Panc1 (cell line): ENCODE measurements around the gene KCNK10. TPM values are rescaled to one million over a fixed set of nuclear protein-coding genes. Genes with fewer than 3 reads are reported as not detected.

Experiments
- ATAC-seq: fragments of 200-7000 bp; cut with Tn5 transposase; 2 replicates; pipeline ENCODE4 v1.9.1; 2020; ENCODE audit warnings: mild to moderate bottlenecking, moderate library complexity
- BruUV-seq: library from RNA; stranded (reverse); fragments of 400-500 nt; replicated peaks from 2 replicates; lab custom pipeline; 2021; lab: Mats Ljungman, UMichigan
- CTCF ChIA-PET: fragments of 300-600 bp; sonication (Branson Sonifier 250); formaldehyde crosslinking; loops from one replicate; lab custom pipeline; 2022; ENCODE audit warnings: antibody characterized with exemption; lab: Charles Lee
- POLR2A ChIA-PET: fragments of 300-600 bp; sonication (Branson Sonifier 250); formaldehyde crosslinking; loops from one replicate; lab custom pipeline; 2022; ENCODE audit warnings: antibody characterized with exemption; lab: Charles Lee
- DNase-seq: peaks from one replicate; pipeline ENCODE4 v3.0.0-alpha.2; 2010; ENCODE audit warnings: low read depth, low spot score
- H3K27ac ChIP-seq: 2 replicates; pipeline ENCODE4 v1.5.1; 2011; ENCODE audit warnings: mild to moderate bottlenecking, low read length, inconsistent platforms
- H3K27me3 ChIP-seq: fragments of 200-500 bp; sonication (Bioruptor generic); 2 replicates; pipeline ENCODE4 v1.6.0; 2014; ENCODE audit warnings: low read length, inconsistent platforms; ENCODE audit not compliant: control insufficient read depth, insufficient read depth
- H3K36me3 ChIP-seq: fragments of 200-500 bp; sonication (Bioruptor generic); 2 replicates; pipeline ENCODE4 v1.5.1; 2014; ENCODE audit warnings: inconsistent platforms, mild to moderate bottlenecking, low read length, moderate library complexity; ENCODE audit not compliant: control insufficient read depth, insufficient read depth
- H3K4me1 ChIP-seq: 2 replicates; pipeline ENCODE4 v1.5.1; 2011; ENCODE audit warnings: inconsistent platforms, mild to moderate bottlenecking, low read length, moderate library complexity; ENCODE audit not compliant: control insufficient read depth, insufficient read depth
- H3K4me3 ChIP-seq, 2 experiments: 2 replicates each; pipeline ENCODE4 v1.5.1; 2011 to 2012; ENCODE audit warnings: low read depth in 2 of 2, low read length in 2 of 2, mild to moderate bottlenecking in 2 of 2, inconsistent platforms in 1 of 2, moderate library complexity in 1 of 2
- H3K9me3 ChIP-seq: fragments of 200-500 bp; sonication (Bioruptor generic); 2 replicates; pipeline ENCODE4 v1.5.1; 2014; ENCODE audit warnings: low read depth, mild to moderate bottlenecking, inconsistent platforms, low read length, moderate library complexity; ENCODE audit not compliant: control insufficient read depth, insufficient read depth
- POLR2AphosphoS5 ChIP-seq: IDR thresholded peaks from 2 replicates; pipeline ENCODE4 v1.6.1; 2012; ENCODE audit warnings: mild to moderate bottlenecking, low read depth, low read length, moderate library complexity
- SIN3A ChIP-seq: IDR thresholded peaks from 2 replicates; pipeline ENCODE4 v1.6.1; 2012; ENCODE audit warnings: low read depth, mild to moderate bottlenecking, low read length, moderate library complexity, borderline replicate concordance; ENCODE audit not compliant: insufficient read depth
- TCF7L2 ChIP-seq: IDR thresholded peaks from 2 replicates; pipeline ENCODE4 v1.6.1; 2011; ENCODE audit warnings: mild to moderate bottlenecking, low read depth, low read length, inconsistent platforms
- in situ Hi-C: cut with HindIII; loops from 2 replicates; pipeline ENCODE4 v1.10.0; 2016; ENCODE audit warnings: low sequenced_read_pairs, low pct_unique_long_range_greater_than_20kb
- intact Hi-C: fragments of 100-400 bp; cut with micrococcal nuclease; formaldehyde crosslinking; loops from one replicate; pipeline ENCODE4 v1.10.0; 2022; ENCODE audit not compliant: unreplicated experiment
- total RNA-seq: library from RNA; stranded (reverse); gene quantifications from one replicate; pipeline ENCODE4 v1.2.1, GENCODE V29; 2021; ENCODE audit not compliant: unreplicated experiment
- TF ChIP-seq, protein P1 (sequence below), 2 experiments: IDR thresholded peaks; 2 replicates each; pipeline ENCODE4 v1.6.1; 2011 to 2012; ENCODE audit warnings: low read depth in 2 of 2, control low read depth in 1 of 2, low read length in 1 of 2, mild to moderate bottlenecking in 1 of 2, moderate library complexity in 1 of 2; ENCODE audit not compliant: insufficient read depth in 1 of 2
- TF ChIP-seq, protein P2 (sequence below): fragments of 450-650 bp; IDR thresholded peaks from 2 replicates; pipeline ENCODE4 v1.5.1; 2017; ENCODE audit warnings: mild to moderate bottlenecking

The KCNK10 gene
- total RNA-seq, 1 experiment from 2014 or later: 0.28 TPM

DNA sequence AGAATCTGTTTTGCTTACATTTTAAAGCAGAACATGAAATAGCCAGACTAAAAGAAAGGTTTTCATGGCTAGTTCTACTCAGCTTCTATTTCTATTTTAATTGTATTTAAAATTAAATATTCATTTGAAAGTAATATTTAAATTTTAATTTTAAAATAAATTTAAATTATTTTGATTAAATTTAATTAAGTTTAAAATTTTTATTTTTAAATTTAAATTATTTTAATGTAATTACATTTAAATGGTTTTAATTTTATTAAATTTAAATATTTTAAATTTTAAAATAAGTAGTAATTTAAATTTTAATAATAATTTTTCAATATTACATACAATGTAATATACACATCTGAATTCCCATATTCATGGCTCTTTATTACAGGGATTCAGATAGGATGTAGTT, 17.3 kb upstream of the KCNK10 start:
- intact Hi-C loops: no loop called here
- ATAC-seq (no peak), DNase-seq (no peak)
- ChIA-PET POLR2A (no interaction called here), CTCF (no interaction called here)
- Histone ChIP-seq H3K36me3 (no peaks in the 10 kb centered on the region), H3K4me3 (no peak overlapping the region), H3K27ac (no peak overlapping the region), H3K4me1 (no peaks in the 10 kb centered on the region), H3K9me3 (no peaks in the 10 kb centered on the region), H3K27me3 (no peaks in the 10 kb centered on the region; the same call in 1 of the 2 replicates)
- TF ChIP-seq SIN3A (no peak), POLR2AphosphoS5 (no peak), TCF7L2 (no peak)
- TF ChIP-seq, protein P1, sequence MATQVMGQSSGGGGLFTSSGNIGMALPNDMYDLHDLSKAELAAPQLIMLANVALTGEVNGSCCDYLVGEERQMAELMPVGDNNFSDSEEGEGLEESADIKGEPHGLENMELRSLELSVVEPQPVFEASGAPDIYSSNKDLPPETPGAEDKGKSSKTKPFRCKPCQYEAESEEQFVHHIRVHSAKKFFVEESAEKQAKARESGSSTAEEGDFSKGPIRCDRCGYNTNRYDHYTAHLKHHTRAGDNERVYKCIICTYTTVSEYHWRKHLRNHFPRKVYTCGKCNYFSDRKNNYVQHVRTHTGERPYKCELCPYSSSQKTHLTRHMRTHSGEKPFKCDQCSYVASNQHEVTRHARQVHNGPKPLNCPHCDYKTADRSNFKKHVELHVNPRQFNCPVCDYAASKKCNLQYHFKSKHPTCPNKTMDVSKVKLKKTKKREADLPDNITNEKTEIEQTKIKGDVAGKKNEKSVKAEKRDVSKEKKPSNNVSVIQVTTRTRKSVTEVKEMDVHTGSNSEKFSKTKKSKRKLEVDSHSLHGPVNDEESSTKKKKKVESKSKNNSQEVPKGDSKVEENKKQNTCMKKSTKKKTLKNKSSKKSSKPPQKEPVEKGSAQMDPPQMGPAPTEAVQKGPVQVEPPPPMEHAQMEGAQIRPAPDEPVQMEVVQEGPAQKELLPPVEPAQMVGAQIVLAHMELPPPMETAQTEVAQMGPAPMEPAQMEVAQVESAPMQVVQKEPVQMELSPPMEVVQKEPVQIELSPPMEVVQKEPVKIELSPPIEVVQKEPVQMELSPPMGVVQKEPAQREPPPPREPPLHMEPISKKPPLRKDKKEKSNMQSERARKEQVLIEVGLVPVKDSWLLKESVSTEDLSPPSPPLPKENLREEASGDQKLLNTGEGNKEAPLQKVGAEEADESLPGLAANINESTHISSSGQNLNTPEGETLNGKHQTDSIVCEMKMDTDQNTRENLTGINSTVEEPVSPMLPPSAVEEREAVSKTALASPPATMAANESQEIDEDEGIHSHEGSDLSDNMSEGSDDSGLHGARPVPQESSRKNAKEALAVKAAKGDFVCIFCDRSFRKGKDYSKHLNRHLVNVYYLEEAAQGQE (IDR thresholded peaks at IDR 0.05; ENCODE audit: insufficient read depth in 1 of 2, low read depth in 2 of 2, low read length in 1 of 2): no peak
- TF ChIP-seq, protein P2, sequence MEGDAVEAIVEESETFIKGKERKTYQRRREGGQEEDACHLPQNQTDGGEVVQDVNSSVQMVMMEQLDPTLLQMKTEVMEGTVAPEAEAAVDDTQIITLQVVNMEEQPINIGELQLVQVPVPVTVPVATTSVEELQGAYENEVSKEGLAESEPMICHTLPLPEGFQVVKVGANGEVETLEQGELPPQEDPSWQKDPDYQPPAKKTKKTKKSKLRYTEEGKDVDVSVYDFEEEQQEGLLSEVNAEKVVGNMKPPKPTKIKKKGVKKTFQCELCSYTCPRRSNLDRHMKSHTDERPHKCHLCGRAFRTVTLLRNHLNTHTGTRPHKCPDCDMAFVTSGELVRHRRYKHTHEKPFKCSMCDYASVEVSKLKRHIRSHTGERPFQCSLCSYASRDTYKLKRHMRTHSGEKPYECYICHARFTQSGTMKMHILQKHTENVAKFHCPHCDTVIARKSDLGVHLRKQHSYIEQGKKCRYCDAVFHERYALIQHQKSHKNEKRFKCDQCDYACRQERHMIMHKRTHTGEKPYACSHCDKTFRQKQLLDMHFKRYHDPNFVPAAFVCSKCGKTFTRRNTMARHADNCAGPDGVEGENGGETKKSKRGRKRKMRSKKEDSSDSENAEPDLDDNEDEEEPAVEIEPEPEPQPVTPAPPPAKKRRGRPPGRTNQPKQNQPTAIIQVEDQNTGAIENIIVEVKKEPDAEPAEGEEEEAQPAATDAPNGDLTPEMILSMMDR: no peak
- BruUV-seq: no TSS peak
- in situ Hi-C loops: no loop called here

DNA sequence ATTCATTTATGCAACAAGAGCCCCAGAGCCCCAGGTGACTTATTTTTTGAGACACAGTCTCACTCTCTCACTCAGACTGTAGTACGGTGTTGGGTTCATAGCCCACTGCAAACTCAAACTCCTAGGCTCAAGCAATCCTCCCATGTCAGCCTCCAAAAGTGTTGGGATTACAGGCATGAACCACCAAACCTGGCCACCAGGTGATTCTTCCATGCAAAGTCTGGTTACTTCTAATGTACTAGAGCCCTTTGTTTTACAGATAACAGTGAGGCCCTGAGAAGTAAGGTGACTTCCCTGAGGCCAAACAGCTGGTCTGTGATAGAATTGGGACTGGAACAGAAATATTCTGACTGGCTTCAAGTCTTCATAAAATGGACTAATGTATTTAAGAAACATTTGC, 10.0 kb upstream of the KCNK10 start:
- no peak for ATAC-seq
- POLR2A ChIA-PET: interaction anchor here (0.6 kb wide), 1 partner anchor 115 kb away, joined by 8 read pairs; no protein-coding TSS in a partner anchor
- H3K4me1 ChIP-seq: no peaks in the 10 kb centered on the region
- no peaks in the 10 kb centered on the region for H3K9me3 ChIP-seq
- CTCF ChIA-PET: no interaction called here
- H3K4me3 ChIP-seq: no peak overlapping the region
- peaks cover 8% of the 10 kb centered on the region for H3K27me3 ChIP-seq
- no peak for DNase-seq
- in situ Hi-C loops: no loop called here
- intact Hi-C loops: no loop called here
- TF ChIP-seq SIN3A (no peak), POLR2AphosphoS5 (no peak), TCF7L2 (no peak)
- TF ChIP-seq, protein P2: no peak
- TF ChIP-seq, protein P1 (IDR thresholded peaks at IDR 0.05; ENCODE audit: insufficient read depth in 1 of 2, low read depth in 2 of 2, low read length in 1 of 2): no peak
- H3K36me3 ChIP-seq: no peaks in the 10 kb centered on the region
- BruUV-seq: no TSS peak
- no peak overlapping the region for H3K27ac ChIP-seq
